T-helper 17 cell (primary cell): ENCODE results near the gene CDC45. TPM values are rescaled to one million over a fixed set of nuclear protein-coding genes. Genes with fewer than 3 reads are reported as not detected.
A peak's percentile ranks its signal among the peaks of the same experiment; 100 is the strongest.
"Not testable (repeated sequence)": the region's sequence is repeated elsewhere in the genome, so short reads cannot be mapped to it uniquely, and the experiment has no call there.

Source experiments
- ATAC-seq: fragments of 150-1000 bp; cut with Tn5 transposase; 2 replicates; pipeline ENCODE4 v1.10.0; 2021; ENCODE audit warnings: mild to moderate bottlenecking, moderate library complexity
- DNase-seq, 3 donors: peaks; one replicate each; pipeline versions ENCODE4 v3.0.0 to v3.0.0-alpha.2; 2020 to 2021
- H3K9me3 ChIP-seq: one replicate; pipeline ENCODE4 v1.7.0; 2013; ENCODE audit warnings: low read length, mild to moderate bottlenecking; ENCODE audit not compliant: control insufficient read depth, poor library complexity, severe bottlenecking
- H3K27ac Mint-ChIP-seq: one replicate; pipeline ENCODE4 v1.8.0; 2022; ENCODE audit warnings: mild to moderate bottlenecking, moderate library complexity, mixed read lengths
- H3K27me3 Mint-ChIP-seq: one replicate; pipeline ENCODE4 v1.8.0; 2022; ENCODE audit warnings: mixed read lengths
- H3K36me3 Mint-ChIP-seq: one replicate; pipeline ENCODE4 v1.8.0; 2022; ENCODE audit warnings: low read depth, mixed read lengths
- H3K4me1 Mint-ChIP-seq: one replicate; pipeline ENCODE4 v1.8.0; 2022; ENCODE audit warnings: mild to moderate bottlenecking, mixed read lengths
- H3K4me3 Mint-ChIP-seq: one replicate; pipeline ENCODE4 v1.8.0; 2022; ENCODE audit warnings: mild to moderate bottlenecking, moderate library complexity, mixed read lengths
- total RNA-seq, 4 donors: library from RNA in 2 of 4; stranded (reverse) in 2 of 4; gene quantifications; one replicate each; pipeline ENCODE4 v1.2.3 and lab custom pipeline; 2022 to 2026

CDC45 gene
- total RNA-seq, 2 donors from 2014 or later, result 0.32 to 0.37 TPM

DNA sequence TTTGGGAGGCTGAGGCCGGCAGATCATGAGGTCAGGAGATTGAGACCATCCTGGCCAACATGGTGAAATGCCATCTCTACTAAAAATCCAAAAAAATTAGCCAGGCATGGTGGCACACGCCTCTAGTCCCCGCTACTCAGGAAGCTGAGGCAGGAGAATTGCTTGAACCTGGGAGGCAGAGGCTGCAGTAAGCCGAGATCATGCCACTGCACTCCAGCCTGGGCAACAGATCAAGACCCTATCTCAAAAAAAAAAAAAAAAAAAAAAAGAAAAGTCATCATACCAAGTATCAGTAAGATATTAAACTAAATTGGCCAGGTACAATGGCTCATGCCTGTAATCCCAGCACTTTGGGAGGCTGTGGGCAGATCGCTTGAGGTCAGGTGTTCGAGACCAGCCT lies 51.6 kb downstream of the CDC45 start:
- DNase-seq, H3K4me3 Mint-ChIP-seq, H3K9me3 ChIP-seq, H3K4me1 Mint-ChIP-seq, H3K36me3 Mint-ChIP-seq, H3K27ac Mint-ChIP-seq, ATAC-seq: not testable (repeated sequence)
- peaks cover 21% of the 10 kb centered on the region for H3K27me3 Mint-ChIP-seq

DNA sequence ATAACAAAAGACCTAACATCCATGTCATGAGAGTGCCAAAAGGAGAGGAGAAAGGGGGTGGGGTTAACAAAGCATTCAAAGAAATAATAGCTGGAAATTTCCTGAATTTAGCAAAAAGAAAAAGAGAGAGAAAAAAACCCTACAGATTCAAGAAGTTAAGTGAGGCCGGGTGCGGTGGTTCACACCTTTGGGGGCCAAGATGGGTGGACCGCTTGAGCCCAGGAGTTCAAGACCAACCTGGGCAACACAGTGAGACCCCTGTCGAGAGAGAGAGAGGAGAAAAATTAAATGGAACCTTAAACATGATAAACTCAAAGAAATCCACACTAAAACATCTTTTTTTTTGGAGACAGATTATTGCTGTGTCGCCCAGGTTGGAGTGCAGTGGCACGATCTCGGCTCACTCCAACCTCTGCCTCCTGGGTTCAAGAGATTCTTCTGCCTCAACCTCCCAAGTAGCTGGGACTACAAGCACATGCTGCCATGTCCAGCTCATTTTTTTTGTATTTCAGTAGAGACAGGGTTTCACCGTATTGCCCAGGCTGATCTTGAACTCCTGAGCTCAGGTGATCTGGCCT lies 53.4 kb downstream of the CDC45 start:
- Mint-ChIP-seq H3K27ac (peak overlapping the region; percentile 39), H3K4me1 (peaks cover 2% of the 10 kb centered on the region), H3K27me3 (peaks cover 16% of the 10 kb centered on the region), H3K4me3 (no peak overlapping the region), H3K36me3 (no peaks in the 10 kb centered on the region)
- no peak for DNase-seq
- ATAC-seq, result no peak
- H3K9me3 ChIP-seq, result no peaks in the 10 kb centered on the region

DNA sequence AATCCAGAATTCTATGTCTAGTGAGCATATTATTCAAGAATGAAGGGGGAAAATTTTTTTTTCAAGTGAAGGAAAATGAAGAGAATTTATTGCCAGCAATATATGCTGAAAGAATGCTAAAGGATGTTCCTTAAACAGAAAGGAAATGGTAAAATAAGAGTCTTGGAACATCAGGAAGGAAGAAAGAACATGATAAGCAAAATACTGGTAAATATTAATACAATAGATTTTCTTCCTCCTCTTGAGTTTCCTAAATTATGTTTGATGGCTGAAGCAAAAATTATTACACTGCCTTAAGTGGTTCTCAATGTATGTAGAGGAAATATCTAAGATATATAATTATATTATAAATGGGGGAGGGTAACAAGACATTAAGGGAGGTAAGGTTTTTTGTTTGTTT lies 54.1 kb downstream of the CDC45 start:
- DNase-seq (no peak), ATAC-seq (no peak)
- peaks cover 20% of the 10 kb centered on the region for H3K27me3 Mint-ChIP-seq
- no peaks in the 10 kb centered on the region for H3K36me3 Mint-ChIP-seq
- no peaks in the 10 kb centered on the region for H3K9me3 ChIP-seq
- peaks cover 2% of the 10 kb centered on the region for H3K4me1 Mint-ChIP-seq
- H3K27ac Mint-ChIP-seq, result no peak overlapping the region
- no peak overlapping the region for H3K4me3 Mint-ChIP-seq

DNA sequence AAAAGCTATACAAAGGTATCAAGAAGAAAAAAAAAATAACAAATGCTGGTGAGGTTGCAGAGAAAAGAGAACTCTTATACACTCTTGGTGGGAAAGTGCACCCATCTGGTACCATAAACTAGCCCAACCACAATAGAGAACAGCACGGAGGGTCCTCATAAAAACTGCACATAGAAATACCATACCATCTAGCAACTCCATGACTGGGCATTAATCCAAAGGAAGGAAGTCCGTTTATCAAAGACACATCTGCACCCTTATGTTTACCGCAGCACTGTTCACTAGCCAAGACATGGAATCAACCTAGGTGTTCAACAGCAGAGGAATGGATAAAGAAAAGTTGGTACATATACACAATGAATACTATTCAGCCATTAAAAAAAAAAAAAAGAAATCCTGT lies 55.3 kb downstream of the CDC45 start:
- H3K9me3 ChIP-seq, result no peaks in the 10 kb centered on the region
- Mint-ChIP-seq H3K27me3 (peaks cover 20% of the 10 kb centered on the region), H3K36me3 (no peaks in the 10 kb centered on the region), H3K4me1 (peaks cover 2% of the 10 kb centered on the region), H3K27ac (no peak overlapping the region), H3K4me3 (no peak overlapping the region)
- DNase-seq, result no peak
- no peak for ATAC-seq

DNA sequence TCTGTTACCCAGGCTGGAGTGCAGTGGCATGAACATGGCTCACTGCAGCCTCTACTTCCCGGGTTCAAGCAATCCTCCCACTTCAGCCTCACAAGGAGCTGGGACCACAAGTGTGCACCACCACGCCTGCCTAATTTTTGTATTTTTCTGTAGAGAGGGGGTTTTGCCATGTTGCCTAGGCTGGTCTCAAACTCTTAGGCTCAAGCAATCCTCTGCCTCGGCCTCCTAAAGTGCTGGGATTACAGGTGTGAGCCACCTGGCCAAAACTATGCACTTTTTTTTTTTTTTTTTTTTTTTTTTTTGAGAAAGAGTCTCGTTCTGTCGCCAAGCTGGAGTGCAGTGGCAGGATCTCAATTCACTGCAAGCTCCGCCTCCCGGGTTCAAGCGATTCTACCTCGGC lies 56.8 kb downstream of the CDC45 start:
- H3K27ac Mint-ChIP-seq, result no peak overlapping the region
- DNase-seq (no peak), ATAC-seq (no peak)
- peaks cover 20% of the 10 kb centered on the region for H3K27me3 Mint-ChIP-seq
- H3K9me3 ChIP-seq, result no peaks in the 10 kb centered on the region
- no peaks in the 10 kb centered on the region for H3K36me3 Mint-ChIP-seq
- H3K4me1 Mint-ChIP-seq, result peaks cover 2% of the 10 kb centered on the region
- no peak overlapping the region for H3K4me3 Mint-ChIP-seq

DNA sequence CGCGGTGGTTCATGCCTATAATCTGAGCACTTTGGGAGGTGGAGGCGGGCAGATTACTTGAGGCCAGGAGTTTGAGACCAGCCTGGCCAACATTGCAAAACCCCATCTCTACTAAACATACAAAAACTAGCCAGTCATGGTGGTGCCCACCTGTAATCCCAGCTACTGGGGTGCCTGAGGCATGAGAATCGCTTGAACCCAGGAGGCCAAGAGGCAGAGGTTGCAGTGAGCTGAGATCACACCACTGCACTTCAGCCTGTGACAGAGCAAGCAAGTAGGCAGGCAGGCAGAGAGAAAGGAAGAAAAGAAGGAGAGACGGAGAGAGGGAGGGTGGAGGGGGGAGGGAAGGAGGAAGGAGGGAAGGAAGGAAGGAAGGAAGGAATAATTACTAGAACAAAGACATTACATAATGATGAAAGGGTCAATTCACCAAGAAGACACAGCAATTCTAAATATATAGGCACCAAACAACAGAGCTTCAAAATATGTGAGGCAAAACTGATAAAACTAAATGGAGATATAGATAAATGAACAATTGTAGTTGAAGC lies 58.3 kb downstream of the CDC45 start:
- DNase-seq (no peak), ATAC-seq (no peak)
- peaks cover 2% of the 10 kb centered on the region for H3K4me1 Mint-ChIP-seq
- H3K27me3 Mint-ChIP-seq, result peaks cover 15% of the 10 kb centered on the region
- no peaks in the 10 kb centered on the region for H3K9me3 ChIP-seq
- H3K4me3 Mint-ChIP-seq, result no peak overlapping the region
- no peaks in the 10 kb centered on the region for H3K36me3 Mint-ChIP-seq
- H3K27ac Mint-ChIP-seq, result no peak overlapping the region

DNA sequence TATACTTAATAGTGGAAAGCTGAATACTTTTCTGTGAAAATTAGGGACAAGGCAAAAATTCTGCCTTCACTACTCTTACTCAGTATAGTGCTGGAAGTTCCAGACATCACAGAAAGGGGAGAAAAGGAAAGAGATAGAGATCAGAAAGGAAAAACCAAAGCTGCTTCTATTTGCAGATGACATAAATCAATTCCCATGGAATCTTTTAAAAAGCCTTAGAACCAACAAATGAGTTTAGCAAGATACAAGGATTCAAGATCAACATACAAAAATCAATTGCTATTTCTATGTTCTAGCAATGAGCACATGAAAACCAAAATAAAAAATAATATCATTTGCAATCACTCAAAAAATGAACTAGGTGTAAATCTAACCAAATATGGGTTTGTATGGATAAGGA lies 60.7 kb downstream of the CDC45 start:
- Mint-ChIP-seq H3K4me3 (no peak overlapping the region), H3K27me3 (peaks cover 17% of the 10 kb centered on the region), H3K27ac (no peak overlapping the region), H3K4me1 (no peaks in the 10 kb centered on the region), H3K36me3 (no peaks in the 10 kb centered on the region)
- ATAC-seq (no peak), DNase-seq (no peak)
- no peaks in the 10 kb centered on the region for H3K9me3 ChIP-seq

DNA sequence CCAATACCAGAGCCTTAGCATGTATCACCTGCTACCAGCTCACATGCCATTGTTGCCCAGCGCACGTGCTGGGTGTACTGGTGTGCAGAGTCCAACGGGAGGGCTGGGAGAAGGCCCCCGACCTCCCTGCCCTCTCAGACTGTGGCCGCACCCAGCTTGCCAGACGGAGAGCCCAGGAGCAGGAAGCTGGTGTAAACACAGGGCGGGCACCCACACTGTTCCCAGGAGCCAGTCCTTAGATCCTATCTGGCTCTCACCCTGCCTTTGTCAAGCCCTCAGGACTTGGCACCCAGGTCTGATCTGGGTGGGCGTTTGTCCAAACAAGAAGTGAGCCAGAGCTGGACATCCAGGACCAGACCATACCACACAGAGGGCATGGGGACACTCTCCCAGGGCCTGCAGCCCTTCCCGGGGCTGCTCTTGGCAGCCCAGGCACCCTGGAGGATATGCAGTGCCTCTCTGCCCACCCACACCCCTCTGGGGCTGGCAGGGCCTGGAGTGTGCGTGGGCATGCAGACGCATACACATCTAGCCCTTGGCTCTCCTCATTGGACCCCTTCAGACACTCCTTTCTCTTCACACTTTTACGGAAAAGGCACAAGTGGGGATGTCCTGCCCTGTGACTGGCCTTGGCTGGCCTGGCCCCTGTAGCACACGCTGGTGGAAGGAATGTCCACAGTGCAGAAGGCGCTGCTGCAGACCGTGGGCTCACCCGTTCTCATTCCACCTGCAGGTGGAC lies 64.4 kb downstream of the CDC45 start:
- Mint-ChIP-seq H3K4me1 (no peaks in the 10 kb centered on the region), H3K4me3 (no peak overlapping the region), H3K27ac (no peak overlapping the region), H3K27me3 (peaks cover 11% of the 10 kb centered on the region), H3K36me3 (no peaks in the 10 kb centered on the region)
- DNase-seq (no peak), ATAC-seq (no peak)
- no peaks in the 10 kb centered on the region for H3K9me3 ChIP-seq

DNA sequence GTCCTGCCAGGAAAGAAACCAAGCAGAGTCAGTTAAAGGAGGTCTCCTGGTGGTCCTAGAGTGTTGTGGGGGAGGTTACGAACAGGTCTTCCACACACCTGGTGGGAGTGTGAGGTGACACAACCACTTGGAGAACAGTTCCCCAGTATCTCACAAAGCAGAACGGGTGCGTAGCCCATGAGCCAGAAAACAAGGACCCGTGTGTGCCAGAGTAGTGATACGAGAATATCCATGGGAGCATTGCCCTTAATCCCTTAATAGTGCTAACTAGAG lies 66.2 kb downstream of the CDC45 start:
- H3K4me1 Mint-ChIP-seq, result no peaks in the 10 kb centered on the region
- no peaks in the 10 kb centered on the region for H3K9me3 ChIP-seq
- H3K27me3 Mint-ChIP-seq, result peaks cover 11% of the 10 kb centered on the region
- no peak overlapping the region for H3K27ac Mint-ChIP-seq
- ATAC-seq (no peak), DNase-seq (no peak)
- H3K36me3 Mint-ChIP-seq, result no peaks in the 10 kb centered on the region
- H3K4me3 Mint-ChIP-seq, result no peak overlapping the region

DNA sequence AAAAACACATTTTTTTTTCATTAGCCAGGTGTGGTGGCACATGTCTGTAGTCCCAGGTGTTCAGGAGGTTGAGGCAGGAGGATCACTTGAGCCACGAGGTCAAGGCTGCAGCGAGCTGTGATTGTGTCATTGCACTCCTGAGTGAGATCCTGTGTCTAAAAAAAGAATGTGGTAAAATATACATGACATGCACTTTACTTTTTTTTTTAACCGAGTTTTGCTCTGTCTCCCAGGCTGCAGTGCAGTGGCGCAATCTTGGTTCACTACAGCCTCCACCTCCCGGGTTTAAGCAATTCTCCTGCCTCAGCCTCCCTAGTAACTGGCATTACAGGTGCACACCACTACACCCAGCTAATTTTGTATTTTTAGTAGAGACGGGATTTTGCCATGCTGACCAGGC lies 67.0 kb downstream of the CDC45 start:
- Mint-ChIP-seq H3K27me3 (peaks cover 11% of the 10 kb centered on the region), H3K4me1 (no peaks in the 10 kb centered on the region), H3K27ac (no peak overlapping the region), H3K36me3 (no peaks in the 10 kb centered on the region), H3K4me3 (no peak overlapping the region)
- H3K9me3 ChIP-seq, result no peaks in the 10 kb centered on the region
- DNase-seq (no peak), ATAC-seq (no peak)

DNA sequence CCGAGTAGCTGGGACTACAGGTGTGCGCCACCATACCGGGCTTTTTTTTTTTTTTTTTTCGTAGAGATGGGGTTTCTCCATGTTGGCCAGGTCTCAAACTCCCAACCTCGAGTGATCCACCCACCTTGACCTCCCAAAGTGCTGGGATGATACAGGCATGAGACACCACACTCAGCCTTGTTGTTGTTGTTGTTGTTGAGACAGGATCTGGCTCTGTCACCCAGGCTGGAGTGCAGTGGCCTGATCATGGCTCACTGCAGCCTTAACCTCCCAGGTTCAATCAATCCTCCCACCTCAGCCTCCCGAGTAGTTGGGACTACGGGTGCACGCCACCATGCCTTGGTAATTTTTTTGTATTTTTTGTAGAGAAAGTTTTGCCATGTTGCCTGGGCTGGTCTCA lies 67.9 kb downstream of the CDC45 start:
- no peak overlapping the region for H3K27ac Mint-ChIP-seq
- no peak for ATAC-seq
- no peaks in the 10 kb centered on the region for H3K36me3 Mint-ChIP-seq
- peaks cover 11% of the 10 kb centered on the region for H3K27me3 Mint-ChIP-seq
- H3K9me3 ChIP-seq, result no peaks in the 10 kb centered on the region
- H3K4me1 Mint-ChIP-seq, result no peaks in the 10 kb centered on the region
- H3K4me3 Mint-ChIP-seq, result no peak overlapping the region
- no peak for DNase-seq

DNA sequence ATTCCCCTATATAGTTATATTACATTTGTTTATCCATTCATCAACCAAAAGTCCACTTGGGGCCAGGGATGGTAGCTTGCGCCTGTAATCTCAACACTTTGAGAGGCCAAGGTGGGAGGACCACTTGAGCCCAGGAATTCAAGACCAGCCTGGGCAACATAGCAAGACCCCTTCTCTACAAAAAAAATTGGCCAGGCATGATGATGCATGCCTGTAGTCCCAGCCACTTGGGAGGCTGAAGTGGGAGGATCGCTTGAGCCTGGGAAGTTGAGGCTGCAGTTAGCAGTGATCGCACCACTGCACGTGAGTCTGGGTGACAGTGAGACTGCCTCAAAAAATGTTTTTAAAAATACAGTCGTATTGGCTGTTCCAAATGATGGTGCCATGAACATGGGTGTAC lies 68.7 kb downstream of the CDC45 start:
- not testable (repeated sequence) for H3K4me1 Mint-ChIP-seq, ATAC-seq, H3K9me3 ChIP-seq, H3K4me3 Mint-ChIP-seq, DNase-seq, H3K27ac Mint-ChIP-seq, H3K36me3 Mint-ChIP-seq
- peaks cover 11% of the 10 kb centered on the region for H3K27me3 Mint-ChIP-seq

DNA sequence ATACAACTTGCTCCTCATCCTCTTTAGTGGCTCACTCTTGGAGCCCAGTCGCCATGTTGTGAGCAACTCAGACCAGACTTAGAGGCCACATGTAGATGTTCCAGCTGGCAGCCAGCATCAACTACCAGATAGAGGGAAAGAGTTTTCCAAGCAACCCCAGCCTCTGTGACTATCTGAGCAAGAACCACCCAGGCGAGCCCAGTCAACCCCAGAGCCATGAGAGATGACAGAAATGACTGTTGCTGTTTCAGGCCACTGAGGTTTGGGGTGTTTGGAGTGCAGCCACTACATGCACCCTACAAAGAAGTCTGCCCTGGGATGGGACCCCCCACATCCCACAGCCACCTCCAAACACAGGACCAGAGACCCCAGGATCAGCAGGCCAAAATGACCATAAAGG lies 69.2 kb downstream of the CDC45 start:
- ATAC-seq, result no peak
- no peaks in the 10 kb centered on the region for H3K9me3 ChIP-seq
- no peak overlapping the region for H3K27ac Mint-ChIP-seq
- peaks cover 8% of the 10 kb centered on the region for H3K27me3 Mint-ChIP-seq
- H3K4me1 Mint-ChIP-seq, result no peaks in the 10 kb centered on the region
- DNase-seq, result no peak
- H3K36me3 Mint-ChIP-seq, result no peaks in the 10 kb centered on the region
- H3K4me3 Mint-ChIP-seq, result no peak overlapping the region

DNA sequence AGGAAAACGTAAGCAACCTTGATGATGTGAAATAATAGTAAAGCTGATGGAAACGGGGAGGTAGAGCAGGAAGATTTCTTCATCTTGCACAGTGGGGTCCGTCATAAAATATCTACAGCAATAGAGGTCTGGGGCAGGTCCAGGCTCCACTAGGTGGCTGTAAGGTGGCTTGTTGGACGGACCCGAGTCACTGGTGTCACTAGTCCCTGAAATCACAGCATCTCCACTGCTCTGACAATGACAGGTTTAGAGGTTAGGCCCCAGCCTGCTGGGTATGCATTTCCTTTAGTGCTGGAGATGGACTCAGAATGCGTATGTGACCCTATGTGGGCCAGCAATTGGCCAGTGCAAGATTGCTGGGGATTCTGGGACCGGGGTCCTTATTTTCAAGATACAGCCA lies 69.7 kb downstream of the CDC45 start:
- Mint-ChIP-seq H3K4me3 (no peak overlapping the region), H3K27ac (no peak overlapping the region), H3K36me3 (no peaks in the 10 kb centered on the region), H3K27me3 (peaks cover 3% of the 10 kb centered on the region), H3K4me1 (no peaks in the 10 kb centered on the region)
- DNase-seq (no peak), ATAC-seq (no peak)
- H3K9me3 ChIP-seq, result no peaks in the 10 kb centered on the region
